ENCODE results near the gene RYR3.

RYR3 gene

GRCh38 chr15:33768670-33769190 is 458.0 kb downstream of the RYR3 start:
- Histone ChIP-seq H3K4me1 (no peaks in the 10 kb centered on the region), H3K36me3 (peaks cover 0 to 7% (median 0%) of the 10 kb centered on the region in 3 donors), H3K27ac (no peak overlapping the region), H3K4me3 (no peak overlapping the region), H3K27me3 (no peaks in the 10 kb centered on the region), H3K9me3 (no peaks in the 10 kb centered on the region)
- DNase-seq, result no peak
- intact Hi-C loops (cut with DNase I; ENCODE audit: low total_unique reads), result no loop called here
- TF ChIP-seq CTCF (IDR thresholded peaks at IDR 0.05), result no peak

- no peaks in the 10 kb centered on the region for H3K9me3 ChIP-seq
Measured at GRCh38 chr15:33773969-33774368, 463.2 kb downstream of the RYR3 start.

GRCh38 chr15:33778852-33779251 is 468.1 kb downstream of the RYR3 start:
- no peak for TF ChIP-seq CTCF (IDR thresholded peaks at IDR 0.05)
- Histone ChIP-seq H3K36me3 (peaks cover 0 to 10% (median 7%) of the 10 kb centered on the region in 3 donors), H3K9me3 (no peaks in the 10 kb centered on the region), H3K4me3 (no peak overlapping the region), H3K4me1 (no peaks in the 10 kb centered on the region), H3K27ac (no peak overlapping the region), H3K27me3 (no peaks in the 10 kb centered on the region)
- DNase-seq, result no peak
- intact Hi-C loops (cut with DNase I; ENCODE audit: low total_unique reads), result no loop called here

More at GRCh38 chr15:33773969-33774368, 463.2 kb downstream of the RYR3 start:
- Histone ChIP-seq H3K27me3 (no peaks in the 10 kb centered on the region), H3K4me1 (no peaks in the 10 kb centered on the region), H3K4me3 (no peak overlapping the region), H3K36me3 (peaks cover 0 to 7% (median 0%) of the 10 kb centered on the region in 3 donors), H3K27ac (no peak overlapping the region)
- TF ChIP-seq CTCF (IDR thresholded peaks at IDR 0.05), result no peak
- DNase-seq, result no peak
- intact Hi-C loops (cut with DNase I; ENCODE audit: low total_unique reads), result no loop called here

- DNase-seq, result no peak
- Histone ChIP-seq H3K9me3 (no peaks in the 10 kb centered on the region), H3K27me3 (no peaks in the 10 kb centered on the region), H3K4me1 (no peaks in the 10 kb centered on the region), H3K4me3 (no peak overlapping the region), H3K27ac (no peak overlapping the region), H3K36me3 (peaks cover 0 to 15% (median 7%) of the 10 kb centered on the region in 3 donors)
- no peak for TF ChIP-seq CTCF (IDR thresholded peaks at IDR 0.05)
- intact Hi-C loops (cut with DNase I; ENCODE audit: low total_unique reads), result no loop called here
Measured at GRCh38 chr15:33780011-33780768, 469.4 kb downstream of the RYR3 start.

- H3K9me3 ChIP-seq, result no peaks in the 10 kb centered on the region
- no peak overlapping the region for H3K27ac ChIP-seq
- DNase-seq, result no peak
- intact Hi-C loops (cut with DNase I; ENCODE audit: low total_unique reads), result no loop called here
- peaks cover 0 to 15% (median 7%) of the 10 kb centered on the region in 3 donors for H3K36me3 ChIP-seq
- H3K4me1 ChIP-seq, result no peaks in the 10 kb centered on the region
- no peak for TF ChIP-seq CTCF (IDR thresholded peaks at IDR 0.05)
- no peak overlapping the region for H3K4me3 ChIP-seq
- H3K27me3 ChIP-seq, result no peaks in the 10 kb centered on the region
Measured at GRCh38 chr15:33782966-33783365, 472.2 kb downstream of the RYR3 start.

All from tibial artery (tissue), 4 donors.